GM18517 (cell line): ENCODE results near the gene SPCS1.
"Not testable (repeated sequence)": the region's sequence is repeated elsewhere in the genome, so short reads cannot be mapped to it uniquely, and the experiment has no call there.

ENCODE experiments used
- ATAC-seq: cut with Tn5 transposase; IDR thresholded peaks from one replicate; pipeline ENCODE4 v1.9.1; 2021; ENCODE audit warnings: mild to moderate bottlenecking, moderate library complexity; ENCODE audit not compliant: unreplicated experiment

Gene SPCS1

DNA sequence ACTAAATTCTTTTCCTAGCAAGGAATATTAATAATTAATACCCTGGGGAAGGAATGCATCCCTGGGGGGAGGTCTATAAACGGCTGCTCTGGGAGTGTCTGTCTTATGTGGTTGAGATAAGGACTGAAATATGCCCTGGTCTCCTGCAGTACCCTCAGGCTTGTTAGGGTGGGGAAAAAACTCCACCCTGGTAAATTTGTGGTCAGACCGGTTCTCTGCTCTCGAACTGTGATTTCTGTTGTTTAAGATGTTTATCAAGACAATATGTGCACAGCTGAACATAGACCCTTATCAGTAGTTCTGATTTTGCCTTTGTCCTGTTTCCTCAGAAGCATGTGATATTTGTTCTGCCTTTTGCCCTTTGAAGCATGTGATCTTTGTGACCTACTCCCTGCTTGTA is 22.8 kb downstream of the SPCS1 start:
- ATAC-seq: not testable (repeated sequence)

DNA sequence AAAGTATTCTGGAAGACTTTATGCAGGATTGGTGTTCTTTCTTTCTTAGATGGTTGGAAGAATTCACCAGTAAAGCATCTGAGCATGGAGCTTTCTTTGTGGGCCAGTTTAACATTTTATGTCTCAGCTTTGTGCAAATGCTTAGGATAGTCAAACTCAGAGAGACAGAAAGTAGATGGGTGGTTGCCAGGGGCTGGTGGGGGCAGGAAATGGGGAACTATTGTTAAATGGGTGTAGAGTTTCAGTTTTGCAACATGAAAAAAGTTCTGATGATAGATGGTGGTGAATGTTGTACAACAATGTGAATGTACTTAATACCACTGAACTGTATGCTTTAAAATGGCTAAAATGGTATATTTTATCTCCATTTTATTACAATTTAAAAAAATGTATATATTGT is 24.8 kb downstream of the SPCS1 start:
- no peak for ATAC-seq

- ATAC-seq: no peak
Observed at GRCh38 chr3:52731590-52731989, 25.7 kb downstream of the SPCS1 start.

- no peak for ATAC-seq
Observed at GRCh38 chr3:52733256-52733891, 27.5 kb downstream of the SPCS1 start.

- no peak for ATAC-seq
Observed at GRCh38 chr3:52739730-52740129, 33.8 kb downstream of the SPCS1 start.

GRCh38 chr3:52742418-52743041 is 36.6 kb downstream of the SPCS1 start:
- no peak for ATAC-seq

DNA sequence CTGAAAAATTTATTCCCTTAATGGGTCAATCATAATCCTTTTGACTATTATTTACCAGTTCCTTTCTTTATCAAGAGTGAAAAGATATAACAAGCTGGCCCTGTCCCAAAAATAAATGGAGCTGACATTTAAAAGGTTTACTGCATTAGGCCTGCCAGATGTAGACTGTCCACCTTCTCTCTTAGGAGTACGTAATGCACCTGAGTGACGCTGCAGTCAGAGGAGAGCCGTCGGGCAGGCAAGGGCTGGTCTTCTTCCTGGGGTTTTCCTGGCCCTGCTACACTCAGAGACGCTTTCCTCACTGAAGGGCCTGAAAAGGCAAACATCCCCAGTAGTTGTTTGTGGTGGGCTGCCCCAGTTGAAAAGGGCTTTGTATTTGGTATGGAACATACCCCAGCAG is 37.2 kb downstream of the SPCS1 start:
- no peak for ATAC-seq

DNA sequence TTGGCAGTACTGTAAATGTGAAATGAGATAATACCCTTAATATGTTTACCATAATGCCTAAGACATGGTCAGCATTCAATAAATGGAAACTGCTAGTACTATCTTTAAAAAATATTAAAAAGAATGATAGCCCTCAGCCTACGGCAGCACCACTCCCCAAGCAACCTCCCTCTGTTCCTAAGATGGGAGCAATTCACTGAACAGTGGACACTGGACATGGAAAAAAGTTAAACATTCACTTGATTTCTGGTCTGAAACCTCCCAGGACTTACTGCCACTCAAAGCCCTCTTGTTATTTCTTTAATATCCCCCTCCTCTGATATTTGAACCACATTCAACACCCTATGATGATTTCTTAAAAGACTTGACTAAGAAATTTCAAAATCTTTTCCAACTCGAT is 37.8 kb downstream of the SPCS1 start:
- no peak for ATAC-seq

DNA sequence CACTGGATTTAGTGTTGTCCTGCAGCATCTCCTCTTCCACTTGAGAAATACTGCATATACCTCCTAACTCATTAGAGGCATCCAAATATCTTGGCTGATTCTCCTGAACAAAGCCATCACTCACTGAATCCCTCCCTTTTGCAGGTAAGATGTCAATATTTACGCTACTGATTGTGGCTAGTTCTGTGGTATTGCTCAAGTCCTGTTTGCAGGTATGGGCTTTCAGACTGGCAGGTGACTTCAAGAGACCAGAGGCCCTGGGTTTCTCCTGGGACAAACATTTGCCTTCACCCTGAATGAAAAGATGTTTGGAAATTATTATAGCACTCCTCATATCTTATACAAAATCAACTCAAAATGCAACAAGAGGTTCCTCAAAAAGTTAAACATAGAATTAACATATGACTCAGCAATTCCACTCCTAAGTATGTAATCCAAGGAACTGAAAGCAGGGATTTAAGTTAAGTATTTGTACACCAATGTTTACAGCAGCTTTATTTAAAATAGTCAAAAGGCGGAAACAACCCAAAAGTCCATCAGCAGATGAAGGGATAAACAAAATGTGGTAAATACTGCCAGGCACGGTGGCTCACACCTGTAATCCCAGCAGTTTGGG is 46.2 kb downstream of the SPCS1 start:
- ATAC-seq: no peak

DNA sequence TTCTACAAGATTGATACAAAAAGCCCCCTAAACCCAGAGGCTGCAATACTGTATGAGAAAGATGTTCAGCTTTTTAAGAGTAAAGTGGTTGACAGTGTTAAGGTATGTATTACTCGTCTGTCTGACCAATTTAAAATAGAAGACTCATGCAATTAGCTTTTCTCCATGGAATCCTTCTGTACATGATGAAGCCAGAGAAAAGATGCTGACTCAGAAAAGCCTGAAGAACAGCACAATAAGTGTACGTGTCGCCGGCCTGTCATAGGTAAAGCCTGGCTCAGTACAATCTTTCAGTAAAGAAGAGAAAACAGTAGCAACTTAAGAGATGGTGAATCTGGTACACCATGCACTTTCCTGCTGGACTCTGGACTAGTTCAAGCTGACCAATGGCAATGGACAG is 48.5 kb downstream of the SPCS1 start:
- ATAC-seq: no peak

DNA sequence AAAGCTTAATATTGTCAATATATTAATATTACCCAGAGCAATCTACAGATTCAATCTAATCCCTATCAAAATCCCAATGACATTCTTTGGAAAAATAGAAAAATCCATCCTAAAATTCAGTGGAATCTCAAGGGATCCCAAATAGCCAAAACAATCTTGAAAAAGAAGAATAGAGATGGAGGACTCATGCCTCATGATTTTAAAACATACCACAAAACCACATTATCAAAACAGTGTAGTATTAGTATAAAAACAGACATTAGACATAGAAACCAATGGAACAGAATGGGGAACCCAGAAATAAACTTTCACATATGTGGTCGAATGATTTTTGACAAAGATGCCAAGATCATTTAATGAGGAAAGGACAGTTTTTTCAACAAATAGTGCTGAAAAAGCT is 50.2 kb downstream of the SPCS1 start:
- no peak for ATAC-seq
